ENCODE measurements around the gene TMEM237. TPM values are rescaled to one million over a fixed set of nuclear protein-coding genes. Genes with fewer than 3 reads are reported as not detected.

TMEM237 gene
- total RNA-seq, 1 donor from 2014 or later, result 67.8 TPM

DNA sequence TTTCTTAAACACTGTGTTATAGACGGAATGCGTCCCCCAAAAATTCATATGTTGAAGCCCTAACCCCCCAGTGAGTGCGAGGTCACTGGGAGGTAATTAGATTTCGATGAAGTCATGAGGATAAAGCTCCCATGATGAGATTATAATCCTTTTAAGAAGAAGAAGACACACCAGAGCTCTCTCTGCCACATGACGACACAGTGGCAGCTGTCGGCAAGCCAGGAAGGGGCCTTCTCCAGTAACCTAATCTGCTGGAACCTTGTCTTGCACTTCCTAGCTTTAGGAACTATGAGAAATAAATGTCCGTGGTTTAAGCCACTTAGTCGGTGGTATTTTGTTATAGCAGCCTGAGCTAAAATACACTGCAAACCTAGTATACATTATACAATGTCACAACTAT is 12.3 kb downstream of the TMEM237 start:
- Mint-ChIP-seq H3K4me3 (no peak overlapping the region), H3K4me1 (no peaks in the 10 kb centered on the region), H3K36me3 (ENCODE audit: low read depth) (peaks cover 14% of the 10 kb centered on the region), H3K9me3 (no peaks in the 10 kb centered on the region), H3K27ac (ENCODE audit: unreplicated experiment) (no peak overlapping the region), H3K27me3 (ENCODE audit: low read depth) (no peaks in the 10 kb centered on the region)
- TF ChIP-seq, protein P1, sequence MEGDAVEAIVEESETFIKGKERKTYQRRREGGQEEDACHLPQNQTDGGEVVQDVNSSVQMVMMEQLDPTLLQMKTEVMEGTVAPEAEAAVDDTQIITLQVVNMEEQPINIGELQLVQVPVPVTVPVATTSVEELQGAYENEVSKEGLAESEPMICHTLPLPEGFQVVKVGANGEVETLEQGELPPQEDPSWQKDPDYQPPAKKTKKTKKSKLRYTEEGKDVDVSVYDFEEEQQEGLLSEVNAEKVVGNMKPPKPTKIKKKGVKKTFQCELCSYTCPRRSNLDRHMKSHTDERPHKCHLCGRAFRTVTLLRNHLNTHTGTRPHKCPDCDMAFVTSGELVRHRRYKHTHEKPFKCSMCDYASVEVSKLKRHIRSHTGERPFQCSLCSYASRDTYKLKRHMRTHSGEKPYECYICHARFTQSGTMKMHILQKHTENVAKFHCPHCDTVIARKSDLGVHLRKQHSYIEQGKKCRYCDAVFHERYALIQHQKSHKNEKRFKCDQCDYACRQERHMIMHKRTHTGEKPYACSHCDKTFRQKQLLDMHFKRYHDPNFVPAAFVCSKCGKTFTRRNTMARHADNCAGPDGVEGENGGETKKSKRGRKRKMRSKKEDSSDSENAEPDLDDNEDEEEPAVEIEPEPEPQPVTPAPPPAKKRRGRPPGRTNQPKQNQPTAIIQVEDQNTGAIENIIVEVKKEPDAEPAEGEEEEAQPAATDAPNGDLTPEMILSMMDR (conservative IDR thresholded peaks at IDR 0.05), result no peak
- DNase-seq (ENCODE audit: low read depth, low spot score), result no peak

DNA sequence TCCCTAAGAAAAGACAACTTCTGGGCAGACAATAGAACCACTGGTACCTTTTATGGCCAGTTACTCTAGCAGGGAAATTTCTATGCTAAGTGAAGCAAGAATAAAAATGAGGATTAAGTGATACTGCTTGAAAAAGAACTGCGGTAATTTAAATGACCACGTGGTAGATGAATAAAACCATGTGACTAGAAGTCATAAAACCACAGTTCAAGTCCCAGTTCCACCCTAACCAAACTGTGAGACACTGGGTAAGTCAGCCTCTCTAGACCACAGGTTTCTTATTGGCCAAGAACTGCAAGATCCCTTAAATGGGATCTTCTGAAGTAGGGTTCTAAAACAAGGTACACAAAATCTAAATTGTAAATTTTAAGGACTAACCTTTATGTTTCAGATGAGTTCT is 12.7 kb downstream of the TMEM237 start:
- no peak for DNase-seq (ENCODE audit: low read depth, low spot score)
- Mint-ChIP-seq H3K27me3 (ENCODE audit: low read depth) (no peaks in the 10 kb centered on the region), H3K9me3 (no peaks in the 10 kb centered on the region), H3K36me3 (ENCODE audit: low read depth) (peaks cover 14% of the 10 kb centered on the region), H3K4me1 (no peaks in the 10 kb centered on the region), H3K27ac (ENCODE audit: unreplicated experiment) (no peak overlapping the region), H3K4me3 (no peak overlapping the region)
- TF ChIP-seq, protein P1 (conservative IDR thresholded peaks at IDR 0.05), result no peak

DNA sequence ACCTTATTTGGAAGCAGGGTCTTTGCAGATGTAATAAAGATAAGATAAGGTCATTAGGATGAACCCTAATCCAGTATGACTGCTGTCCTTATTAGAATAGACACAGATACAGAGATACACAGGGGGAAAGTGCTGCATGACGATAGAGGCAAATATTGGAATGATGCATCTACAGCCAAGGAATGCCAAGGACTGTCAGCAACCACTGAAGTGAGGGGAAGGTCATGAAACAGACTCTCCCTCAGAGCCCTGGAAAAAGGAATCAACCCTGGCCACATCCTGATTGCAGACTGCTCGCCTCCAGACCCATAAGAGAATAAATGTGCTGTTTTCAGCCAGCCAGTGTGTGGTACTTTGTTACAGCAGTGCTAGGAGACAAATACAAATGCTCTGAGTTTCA is 14.8 kb downstream of the TMEM237 start:
- TF ChIP-seq, protein P1 (conservative IDR thresholded peaks at IDR 0.05), result no peak
- DNase-seq (ENCODE audit: low read depth, low spot score), result no peak
- no peaks in the 10 kb centered on the region for H3K4me1 Mint-ChIP-seq
- H3K36me3 Mint-ChIP-seq (ENCODE audit: low read depth), result peaks cover 12% of the 10 kb centered on the region
- no peak overlapping the region for H3K27ac Mint-ChIP-seq (ENCODE audit: unreplicated experiment)
- H3K27me3 Mint-ChIP-seq (ENCODE audit: low read depth), result no peaks in the 10 kb centered on the region
- H3K4me3 Mint-ChIP-seq, result no peak overlapping the region
- H3K9me3 Mint-ChIP-seq, result no peaks in the 10 kb centered on the region

DNA sequence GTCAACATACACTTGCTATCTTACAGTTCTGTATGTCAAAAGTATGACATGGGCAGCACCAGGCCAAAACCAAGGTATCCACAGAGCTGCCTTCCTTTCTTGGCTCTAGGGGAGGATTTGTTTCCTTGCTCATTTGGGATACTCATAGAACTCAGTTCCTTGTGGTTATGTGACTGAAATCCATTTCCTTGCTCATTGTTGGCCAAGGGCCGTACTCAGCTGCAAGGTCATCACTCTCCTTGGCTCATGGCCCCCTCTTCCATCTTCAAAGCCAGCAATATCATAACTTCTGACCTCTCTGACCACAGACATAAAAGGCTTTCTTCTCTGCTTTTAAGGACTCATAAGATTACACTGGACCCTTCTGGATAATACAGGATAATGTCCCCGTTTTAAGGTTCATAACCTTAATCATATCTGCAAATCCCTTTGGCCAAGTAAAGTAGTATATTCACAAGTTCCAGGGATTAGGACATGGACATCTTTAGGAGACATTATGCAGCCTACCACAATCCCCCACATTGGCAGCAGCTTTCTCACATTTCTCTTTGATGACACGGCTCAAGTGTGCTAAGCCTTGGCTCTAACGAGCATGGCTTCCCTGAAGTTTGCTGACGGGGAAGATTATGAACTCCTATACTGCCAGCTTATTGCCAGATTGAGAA is 20.9 kb downstream of the TMEM237 start:
- H3K27me3 Mint-ChIP-seq (ENCODE audit: low read depth), result no peaks in the 10 kb centered on the region
- H3K27ac Mint-ChIP-seq (ENCODE audit: unreplicated experiment), result no peak overlapping the region
- TF ChIP-seq, protein P1 (conservative IDR thresholded peaks at IDR 0.05), result no peak
- peaks cover under 1% of the 10 kb centered on the region for H3K9me3 Mint-ChIP-seq
- H3K36me3 Mint-ChIP-seq (ENCODE audit: low read depth), result peaks cover 14% of the 10 kb centered on the region
- H3K4me1 Mint-ChIP-seq, result peaks cover 5% of the 10 kb centered on the region
- no peak for DNase-seq (ENCODE audit: low read depth, low spot score)
- H3K4me3 Mint-ChIP-seq, result no peak overlapping the region

DNA sequence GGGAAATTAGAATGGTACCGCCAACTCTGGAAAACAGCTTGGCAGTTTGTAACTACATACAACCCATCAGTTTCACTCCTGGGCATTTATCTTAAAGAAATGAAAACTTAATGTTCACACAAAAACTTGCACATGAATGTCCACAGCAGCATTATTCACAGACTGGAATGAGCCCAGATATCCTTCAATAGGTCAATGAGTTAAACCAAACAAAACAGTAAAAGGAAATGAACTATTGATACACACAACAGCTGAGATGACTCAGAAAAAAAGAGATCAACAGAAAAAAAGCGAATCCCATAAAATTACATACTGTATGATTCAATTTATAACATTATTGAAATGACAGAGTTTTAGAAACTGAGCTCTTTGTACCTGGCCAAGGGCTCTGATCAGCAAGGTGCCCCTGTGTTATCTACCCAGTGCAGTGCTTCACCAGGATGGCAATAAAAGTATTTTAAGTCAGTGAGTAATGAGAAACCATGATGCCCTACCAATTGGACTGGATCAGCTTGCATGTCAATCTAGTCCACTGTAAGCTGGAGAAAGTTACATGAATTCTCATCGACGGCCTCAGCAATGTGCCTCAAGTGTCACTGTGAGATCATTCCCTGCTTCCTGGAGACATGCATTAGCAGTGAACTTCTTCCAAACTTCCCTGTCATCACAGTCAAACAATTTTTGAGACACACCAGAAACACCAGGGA is 21.9 kb downstream of the TMEM237 start:
- TF ChIP-seq, protein P1 (conservative IDR thresholded peaks at IDR 0.05), result no peak
- no peak overlapping the region for H3K27ac Mint-ChIP-seq (ENCODE audit: unreplicated experiment)
- H3K9me3 Mint-ChIP-seq, result peaks cover 3% of the 10 kb centered on the region
- H3K36me3 Mint-ChIP-seq (ENCODE audit: low read depth), result peaks cover 12% of the 10 kb centered on the region
- DNase-seq (ENCODE audit: low read depth, low spot score), result no peak
- H3K27me3 Mint-ChIP-seq (ENCODE audit: low read depth), result no peaks in the 10 kb centered on the region
- peaks cover 5% of the 10 kb centered on the region for H3K4me1 Mint-ChIP-seq
- no peak overlapping the region for H3K4me3 Mint-ChIP-seq
